ENCODE results near the gene CA5A.
"Not testable (repeated sequence)": the region's sequence is repeated elsewhere in the genome, so short reads cannot be mapped to it uniquely, and the experiment has no call there.

Gene CA5A

DNA sequence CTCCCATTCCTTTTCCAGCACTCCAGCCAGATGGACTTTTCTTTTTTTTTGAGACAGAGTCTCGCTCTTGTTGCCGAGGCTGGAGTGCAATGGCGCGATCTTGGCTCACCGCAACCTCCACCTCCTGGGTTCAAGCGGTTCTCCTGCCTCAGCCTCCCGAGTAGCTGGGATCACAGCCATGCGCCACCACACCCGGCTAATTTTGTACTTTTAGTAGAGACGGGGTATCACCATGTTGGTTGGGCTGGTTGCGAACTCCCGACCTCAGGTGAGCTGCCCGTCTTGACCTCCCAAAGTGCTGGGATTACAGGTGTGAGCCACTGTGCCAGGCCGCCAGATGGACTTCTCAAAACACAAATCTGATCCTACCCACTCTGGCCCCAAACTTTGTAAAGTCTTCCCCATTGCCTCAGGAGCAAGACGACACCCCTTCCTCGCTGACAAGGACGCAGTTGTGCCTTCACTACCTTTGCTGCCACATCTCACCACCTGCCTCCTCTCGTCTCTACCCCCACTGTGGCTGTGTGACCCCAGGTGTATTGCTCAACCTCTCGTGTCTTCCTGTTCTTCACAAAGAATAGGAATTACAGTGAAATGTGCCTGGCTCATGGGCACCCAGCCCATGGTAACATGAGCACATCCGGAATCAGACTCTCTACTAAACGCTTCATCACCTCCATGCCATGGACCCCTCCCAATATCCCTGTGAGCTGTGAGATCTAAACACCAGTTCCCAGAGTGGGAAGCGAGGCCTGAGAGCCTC lies 11.2 kb upstream of the CA5A start:
- no peak for DNase-seq

GRCh38 chr16:87946596-87947347 lies 10.4 kb upstream of the CA5A start:
- no peak for DNase-seq

- DNase-seq: peak in 1 of 5 experiments; percentile 36
Measured at GRCh38 chr16:87945351-87946042, 9.2 kb upstream of the CA5A start.

GRCh38 chr16:87942680-87943079 lies 6.4 kb upstream of the CA5A start:
- DNase-seq: no peak

DNA sequence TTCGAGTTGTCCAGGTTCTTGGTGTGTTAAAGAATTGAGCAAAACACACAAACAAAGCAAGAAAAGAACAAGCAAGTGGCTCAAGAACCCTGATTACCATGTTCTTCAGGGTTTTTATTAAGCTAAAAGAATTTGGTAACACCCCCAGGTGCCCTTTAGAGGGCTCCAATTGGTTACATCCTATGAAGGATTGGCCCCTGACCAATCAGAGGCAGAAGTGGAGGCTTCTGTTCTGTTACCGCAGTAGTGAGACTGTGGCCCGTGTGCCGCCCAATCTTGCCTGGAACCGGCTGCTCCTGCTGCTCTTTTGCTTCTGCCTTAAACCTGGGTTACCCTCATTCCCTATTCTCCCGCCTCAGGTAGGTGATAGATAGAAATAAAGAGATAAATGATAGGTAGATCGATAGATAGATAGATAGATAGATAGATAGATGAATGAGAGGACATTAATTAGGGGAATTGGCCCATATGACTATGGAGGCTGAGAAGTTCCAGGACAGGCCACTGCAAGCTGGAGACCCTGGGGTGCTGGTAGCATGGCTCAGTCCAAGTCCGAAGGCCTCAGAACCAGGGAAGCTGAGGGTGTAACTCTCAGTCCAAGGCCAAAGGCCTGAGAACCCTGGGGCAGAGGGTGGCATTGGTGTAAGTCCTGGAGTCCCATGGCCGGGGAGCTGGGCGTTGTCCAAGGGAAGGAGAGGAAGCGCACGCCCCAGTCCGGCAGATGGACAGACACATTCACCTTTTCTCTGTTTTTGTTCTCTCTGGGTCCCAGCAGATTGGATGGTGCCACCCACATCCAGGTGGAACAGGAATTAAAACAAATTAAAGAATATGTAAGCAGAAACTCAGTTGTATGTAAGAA lies 3.5 kb upstream of the CA5A start:
- no peak for DNase-seq

DNA sequence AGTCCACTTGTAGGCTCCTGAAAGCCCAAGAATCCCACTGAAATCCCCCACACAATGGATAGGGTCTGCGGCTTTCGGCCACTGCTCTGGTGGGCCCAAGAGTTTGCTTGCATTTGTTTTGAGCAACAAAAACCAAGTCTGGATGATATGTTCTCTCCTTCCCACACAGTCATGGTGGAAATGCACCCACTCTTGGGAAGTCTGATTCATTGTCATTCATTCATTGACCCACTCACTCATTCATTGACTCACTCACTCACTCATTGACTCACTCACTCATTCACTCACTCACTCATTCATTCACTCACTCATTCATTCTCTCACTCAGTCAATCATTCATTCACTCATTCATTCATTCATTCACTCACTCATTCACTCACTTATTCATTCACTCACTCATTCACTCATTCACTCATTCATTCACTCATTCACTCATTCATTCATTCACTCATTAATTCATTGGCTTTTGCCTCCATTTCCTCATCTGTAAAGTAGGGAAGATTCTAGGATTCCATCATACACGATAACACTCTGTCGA lies 2.2 kb upstream of the CA5A start:
- no peak for DNase-seq

DNA sequence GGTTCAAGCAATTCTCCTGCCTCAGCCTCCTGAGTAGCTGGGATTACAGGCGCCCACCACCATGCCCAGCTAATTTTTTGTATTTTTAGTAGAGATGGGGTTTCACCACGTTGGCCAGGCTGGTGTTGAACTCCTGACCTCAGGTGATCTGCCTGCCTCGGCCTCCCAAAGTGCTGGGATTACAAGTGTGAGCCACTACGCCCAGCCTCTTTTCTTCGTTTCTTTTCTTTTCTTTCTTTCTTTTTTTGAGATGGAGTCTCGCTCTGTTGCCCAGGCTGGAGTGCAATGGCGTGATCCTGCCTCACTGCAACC lies 858 bp upstream of the CA5A start:
- not testable (repeated sequence) for DNase-seq

- not testable (repeated sequence) for DNase-seq
Measured at GRCh38 chr16:87936016-87936374, 334 bp downstream of the CA5A start.

GRCh38 chr16:87934752-87935425 lies 1.4 kb downstream of the CA5A start:
- DNase-seq: not testable (repeated sequence)

DNA sequence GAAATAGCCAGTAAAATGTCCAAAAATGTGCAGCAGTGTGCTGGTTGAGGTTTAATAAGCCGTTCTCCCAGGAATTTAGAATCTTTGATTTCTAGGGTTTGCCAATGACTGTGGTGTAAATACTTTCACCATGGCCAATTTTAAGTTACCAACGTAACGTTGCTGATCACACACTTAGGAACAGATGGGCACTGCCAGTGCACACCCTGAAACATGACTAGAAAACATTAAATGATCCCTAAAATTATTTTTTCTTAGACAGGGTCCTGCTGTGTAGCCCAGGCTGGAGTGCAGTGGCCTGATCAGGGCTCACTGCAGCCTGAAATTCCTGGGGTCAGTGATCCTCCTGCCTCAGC lies 3.2 kb downstream of the CA5A start:
- DNase-seq: no peak

DNA sequence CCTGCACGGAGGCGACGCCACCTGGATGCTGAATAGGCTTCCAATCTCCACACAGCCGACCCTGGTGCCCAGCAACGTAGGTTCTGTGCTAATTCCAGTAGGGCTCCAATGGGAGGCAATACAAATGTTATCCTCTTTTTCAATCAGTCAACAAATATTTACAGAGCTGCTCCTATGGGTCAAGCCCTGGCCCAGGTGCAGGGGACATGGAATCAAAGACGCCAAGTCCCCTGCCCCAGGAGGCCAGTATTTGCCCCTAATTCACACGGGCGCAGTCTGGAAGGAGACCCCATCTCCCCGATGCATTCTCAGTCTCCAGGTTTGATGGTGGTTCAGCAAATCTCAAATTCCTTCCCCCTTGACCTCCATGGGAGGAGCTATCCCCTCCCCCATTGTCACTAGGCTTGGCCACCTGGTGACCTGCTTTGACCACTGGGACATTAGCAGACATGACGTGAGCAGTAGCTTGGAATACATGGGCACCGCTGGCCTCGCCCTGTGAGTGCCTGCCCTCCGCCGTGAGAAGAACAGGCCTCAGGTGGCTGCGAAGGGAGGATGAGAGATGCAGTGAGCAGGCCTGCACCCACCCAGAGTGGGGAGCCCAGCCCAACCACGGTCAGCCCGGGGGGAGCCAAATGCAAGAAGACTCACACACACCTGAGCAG lies 3.7 kb downstream of the CA5A start:
- not testable (repeated sequence) for DNase-seq

DNA sequence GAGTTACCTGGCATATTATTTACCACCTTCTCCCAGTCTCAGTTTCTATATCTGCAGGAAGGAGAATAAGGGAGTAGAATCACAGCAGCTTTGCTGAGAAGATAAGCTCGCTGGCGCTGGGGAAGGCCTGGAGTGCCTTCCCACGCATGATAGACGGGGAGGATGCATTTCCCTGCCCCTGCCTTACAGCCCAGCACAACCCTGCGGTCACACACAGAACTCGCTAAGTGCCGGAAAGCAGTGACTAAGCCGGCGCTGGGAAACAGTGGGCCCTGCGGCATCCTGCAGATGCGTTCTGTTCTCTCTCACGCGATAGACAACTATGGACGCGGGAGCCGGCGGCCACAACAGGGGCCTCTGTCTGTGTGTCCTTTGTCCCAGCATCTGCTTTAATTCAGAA lies 4.8 kb downstream of the CA5A start:
- peak in 1 of 5 experiments; percentile 41 for DNase-seq

DNA sequence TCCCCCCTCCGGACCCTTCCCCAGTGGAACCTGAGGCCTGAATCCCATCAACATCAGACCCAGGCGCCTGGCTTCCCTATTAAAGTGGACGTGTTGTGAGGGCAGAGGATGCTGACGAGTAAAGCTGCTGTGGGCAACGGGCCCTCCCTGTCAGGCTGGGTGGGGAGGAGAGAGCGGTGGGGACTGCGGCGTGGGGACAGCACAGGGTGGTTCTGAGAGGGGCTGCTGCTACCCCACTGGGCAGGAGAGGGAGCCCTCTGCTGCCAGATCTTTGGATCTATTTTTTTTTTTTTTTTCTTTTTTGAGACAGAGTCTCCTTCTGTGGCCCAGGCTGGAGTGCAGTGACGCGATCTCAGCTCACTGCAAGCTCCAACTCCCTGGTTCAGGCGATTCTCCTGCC lies 5.9 kb downstream of the CA5A start:
- DNase-seq: no peak

- no peak for DNase-seq
Measured at GRCh38 chr16:87929986-87930385, 6.3 kb downstream of the CA5A start.

DNA sequence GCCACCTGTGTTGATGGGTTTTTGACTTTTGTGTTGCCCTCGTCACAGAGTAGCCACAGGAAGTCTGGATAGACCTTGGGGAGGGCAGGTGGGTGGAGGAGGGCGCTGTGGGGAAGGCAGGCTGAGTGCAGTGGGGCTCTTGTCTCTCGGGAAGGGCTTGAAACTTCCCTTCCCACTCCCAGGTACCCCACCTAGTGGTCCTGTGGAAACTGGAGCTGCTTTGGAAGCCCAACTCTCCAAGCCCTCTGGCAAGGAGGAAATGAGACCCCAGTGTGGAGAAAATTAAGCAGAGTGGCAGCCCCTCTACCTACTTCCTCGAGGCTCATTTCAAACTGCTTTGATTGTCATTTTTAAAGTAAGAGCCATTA lies 9.2 kb downstream of the CA5A start:
- DNase-seq: no peak

GRCh38 chr16:87926246-87927194 lies 9.8 kb downstream of the CA5A start:
- DNase-seq: no peak

DNA sequence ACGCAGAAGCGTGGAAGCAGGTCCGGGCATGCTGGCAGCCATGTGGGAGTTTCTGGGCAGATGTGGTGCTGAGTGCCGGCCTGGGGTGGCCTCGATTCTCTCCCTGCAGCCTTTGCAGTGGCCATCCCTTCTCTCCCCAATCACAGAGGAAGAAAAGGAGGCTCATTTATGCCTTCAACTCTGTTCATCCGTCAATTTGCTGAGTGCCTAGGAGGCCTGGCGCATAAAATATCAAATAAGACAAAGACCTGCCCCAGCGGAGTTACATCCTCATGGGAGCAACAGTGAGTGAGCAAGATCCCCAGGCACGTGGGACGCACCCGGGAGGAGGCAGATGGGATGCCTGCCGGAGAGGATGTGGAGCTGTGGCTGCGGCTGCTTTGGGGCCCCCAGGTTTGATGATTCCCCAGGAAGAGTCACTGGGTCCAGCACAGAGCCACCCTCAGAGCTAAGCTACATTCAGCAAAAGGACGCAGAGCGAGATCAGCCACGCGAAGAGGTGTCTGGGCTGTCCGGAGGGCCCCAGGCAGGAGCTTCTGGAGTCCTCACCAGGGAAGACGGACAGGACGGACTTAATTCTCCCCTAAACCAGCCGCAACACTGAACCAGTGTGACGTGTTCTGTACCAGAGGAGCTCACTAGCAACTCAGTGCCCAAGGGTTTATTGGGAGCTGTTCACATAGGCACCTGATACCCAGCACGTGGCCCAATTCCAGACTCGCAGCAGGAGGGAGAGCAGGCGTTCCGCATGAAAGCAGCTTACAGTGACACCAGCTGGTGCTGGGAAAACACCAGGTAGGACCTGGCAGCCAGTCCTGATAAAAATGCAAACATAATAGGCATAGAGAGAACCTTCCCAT lies 11.3 kb downstream of the CA5A start:
- DNase-seq: no peak

DNA sequence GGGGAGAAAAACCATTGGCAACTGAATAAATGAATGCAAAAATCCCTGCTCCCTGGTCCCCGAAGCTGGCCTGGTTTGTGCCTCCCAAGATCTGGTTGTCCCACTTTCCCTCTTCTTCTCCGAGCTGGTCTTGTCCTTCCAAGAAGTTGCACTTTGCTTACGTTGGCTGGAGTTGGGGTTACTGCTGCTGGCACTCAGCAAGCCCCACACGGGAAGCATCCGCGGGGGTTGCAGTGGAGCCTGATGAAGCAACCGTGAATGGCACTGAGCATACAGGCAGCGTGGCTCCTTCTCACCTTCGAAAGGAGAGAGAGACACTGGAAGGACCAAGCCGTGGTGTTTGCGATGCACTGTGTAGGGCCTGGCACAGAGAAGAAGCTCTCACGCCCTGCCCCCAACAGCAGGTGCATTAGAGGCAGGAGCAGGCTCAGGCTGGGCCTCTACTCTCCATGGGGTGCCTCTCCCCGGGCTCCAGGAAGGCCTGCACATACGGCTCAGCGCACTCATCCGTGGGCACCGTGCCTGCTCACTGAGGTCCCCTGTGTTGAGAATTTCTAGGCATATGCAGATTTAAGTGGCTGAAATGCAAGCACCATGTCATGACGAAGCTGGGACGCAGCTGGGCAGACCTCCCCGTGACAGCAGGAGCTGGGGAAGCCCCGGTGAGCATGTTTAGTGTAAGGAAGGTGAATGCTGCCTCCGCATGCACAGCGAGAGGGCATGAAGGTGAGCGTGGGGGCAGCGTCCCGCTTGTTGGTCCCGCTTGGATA lies 12.1 kb downstream of the CA5A start:
- DNase-seq: no peak

Measured in T-helper 2 cell (primary cell).